ENCODE measurements around the gene WBP11. TPM values are rescaled to one million over a fixed set of nuclear protein-coding genes. Genes with fewer than 3 reads are reported as not detected.
"Not testable (repeated sequence)": the region's sequence is repeated elsewhere in the genome, so short reads cannot be mapped to it uniquely, and the experiment has no call there.

Gene WBP11
- total RNA-seq, 1 donor, result 19.5 TPM

DNA sequence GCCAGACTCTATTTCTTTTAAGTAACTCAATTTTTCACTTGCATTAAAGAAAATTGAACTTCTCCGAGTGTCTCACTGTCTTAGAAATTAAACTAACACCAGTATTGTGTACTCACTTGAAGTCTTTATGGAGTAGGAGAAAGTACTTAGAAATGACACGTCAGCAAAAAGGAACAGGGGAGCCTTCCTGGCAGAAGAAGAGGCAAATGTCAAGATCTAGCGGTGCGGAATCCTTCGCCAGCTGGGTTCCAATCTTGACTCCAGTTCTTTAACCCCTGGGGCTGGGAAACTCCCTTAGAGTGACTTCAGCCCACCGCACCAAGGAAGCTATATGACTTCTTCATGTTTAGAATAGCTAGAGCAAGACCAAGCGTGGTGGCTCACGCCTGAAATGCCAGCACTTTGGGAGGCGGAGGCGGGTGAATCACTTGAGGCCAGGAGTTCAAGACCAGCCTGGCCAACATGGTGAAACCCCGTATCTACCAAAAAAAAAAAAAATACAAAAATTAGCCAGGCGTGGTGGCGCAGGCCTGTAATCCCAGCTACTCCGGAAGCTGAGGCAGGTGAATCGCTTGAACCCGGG, 34.4 kb downstream of the WBP11 start:
- DNase-seq (ENCODE audit: insufficient read length, low spot score, missing footprints), result no peak
- Histone ChIP-seq H3K4me3 (ENCODE audit: insufficient read depth, low read length) (peak overlapping the region; percentile 89), H3K79me2 (ENCODE audit: insufficient read depth, low read length) (peaks cover 21% of the 10 kb centered on the region), H3K9me3 (ENCODE audit: low read depth, low read length) (no peaks in the 10 kb centered on the region), H3K36me3 (ENCODE audit: insufficient read depth, low read length) (no peaks in the 10 kb centered on the region), H4K20me1 (ENCODE audit: insufficient read depth, low read length) (no peaks in the 10 kb centered on the region), H2AFZ (ENCODE audit: low read length) (peak overlapping the region; percentile 87), H3K4me2 (ENCODE audit: insufficient read depth, low read length) (peak overlapping the region; percentile 99), H3K4me1 (ENCODE audit: insufficient read depth, low read length) (peaks cover 12% of the 10 kb centered on the region), H3K27me3 (ENCODE audit: insufficient read depth, low read length) (no peaks in the 10 kb centered on the region), H3K27ac (ENCODE audit: low read depth, low read length) (peak overlapping the region; percentile 89)
- TF ChIP-seq, protein P1, sequence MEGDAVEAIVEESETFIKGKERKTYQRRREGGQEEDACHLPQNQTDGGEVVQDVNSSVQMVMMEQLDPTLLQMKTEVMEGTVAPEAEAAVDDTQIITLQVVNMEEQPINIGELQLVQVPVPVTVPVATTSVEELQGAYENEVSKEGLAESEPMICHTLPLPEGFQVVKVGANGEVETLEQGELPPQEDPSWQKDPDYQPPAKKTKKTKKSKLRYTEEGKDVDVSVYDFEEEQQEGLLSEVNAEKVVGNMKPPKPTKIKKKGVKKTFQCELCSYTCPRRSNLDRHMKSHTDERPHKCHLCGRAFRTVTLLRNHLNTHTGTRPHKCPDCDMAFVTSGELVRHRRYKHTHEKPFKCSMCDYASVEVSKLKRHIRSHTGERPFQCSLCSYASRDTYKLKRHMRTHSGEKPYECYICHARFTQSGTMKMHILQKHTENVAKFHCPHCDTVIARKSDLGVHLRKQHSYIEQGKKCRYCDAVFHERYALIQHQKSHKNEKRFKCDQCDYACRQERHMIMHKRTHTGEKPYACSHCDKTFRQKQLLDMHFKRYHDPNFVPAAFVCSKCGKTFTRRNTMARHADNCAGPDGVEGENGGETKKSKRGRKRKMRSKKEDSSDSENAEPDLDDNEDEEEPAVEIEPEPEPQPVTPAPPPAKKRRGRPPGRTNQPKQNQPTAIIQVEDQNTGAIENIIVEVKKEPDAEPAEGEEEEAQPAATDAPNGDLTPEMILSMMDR (IDR thresholded peaks at IDR 0.05; ENCODE audit: extremely low read depth, low read depth, low read length), result no peak

DNA sequence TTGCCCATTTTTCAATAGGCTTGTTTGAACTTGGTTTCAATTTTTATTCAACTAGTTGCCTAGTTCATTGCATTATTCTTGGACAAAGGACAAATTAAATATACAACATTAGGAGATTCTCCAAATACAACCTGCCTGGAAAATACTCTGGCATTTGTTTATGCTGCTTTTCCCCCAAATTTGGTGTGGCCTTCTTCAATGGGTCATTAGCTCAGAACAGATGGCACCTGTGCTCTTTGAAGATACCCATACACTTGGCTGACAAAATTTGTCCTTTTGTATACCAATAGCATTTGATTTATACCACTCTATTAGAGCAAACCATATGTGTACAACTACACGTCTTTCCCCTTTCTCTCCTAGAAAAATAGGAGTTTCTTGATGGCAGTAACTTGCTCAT, 35.7 kb downstream of the WBP11 start:
- H3K36me3 ChIP-seq (ENCODE audit: insufficient read depth, low read length), result no peaks in the 10 kb centered on the region
- H3K4me2 ChIP-seq (ENCODE audit: insufficient read depth, low read length), result no peak overlapping the region
- no peaks in the 10 kb centered on the region for H3K27me3 ChIP-seq (ENCODE audit: insufficient read depth, low read length)
- H3K4me3 ChIP-seq (ENCODE audit: insufficient read depth, low read length), result no peak overlapping the region
- peaks cover 21% of the 10 kb centered on the region for H3K79me2 ChIP-seq (ENCODE audit: insufficient read depth, low read length)
- no peak overlapping the region for H3K27ac ChIP-seq (ENCODE audit: low read depth, low read length)
- H2AFZ ChIP-seq (ENCODE audit: low read length), result no peak overlapping the region
- H3K9me3 ChIP-seq (ENCODE audit: low read depth, low read length), result no peaks in the 10 kb centered on the region
- TF ChIP-seq, protein P1 (IDR thresholded peaks at IDR 0.05; ENCODE audit: extremely low read depth, low read depth, low read length), result no peak
- peaks cover 12% of the 10 kb centered on the region for H3K4me1 ChIP-seq (ENCODE audit: insufficient read depth, low read length)
- no peak for DNase-seq (ENCODE audit: insufficient read length, low spot score, missing footprints)
- no peaks in the 10 kb centered on the region for H4K20me1 ChIP-seq (ENCODE audit: insufficient read depth, low read length)

DNA sequence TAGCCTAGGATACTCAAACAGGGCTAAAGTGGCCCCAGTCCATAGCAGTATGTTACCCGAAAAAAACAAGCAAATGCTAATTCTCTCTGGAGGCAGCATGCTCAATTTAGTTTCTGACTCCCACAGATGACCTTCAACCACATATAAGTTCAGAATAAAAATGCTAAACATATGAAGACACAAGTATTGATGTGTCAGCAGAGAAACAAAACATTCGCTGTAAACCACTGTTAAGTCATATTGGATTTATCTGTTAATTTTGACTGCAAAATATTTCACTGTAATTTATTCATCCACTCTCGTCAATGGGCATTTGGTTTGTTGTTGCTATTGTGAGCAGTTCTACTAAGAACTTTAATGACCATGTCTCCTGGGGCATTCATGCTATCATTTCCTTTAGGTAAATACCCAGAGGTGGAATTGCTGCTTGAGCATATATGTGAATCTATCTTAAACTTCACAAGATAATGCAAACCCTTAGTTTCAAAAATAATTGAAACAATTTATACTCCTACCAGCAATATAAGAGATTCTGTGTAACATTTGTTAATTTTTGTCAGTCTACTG, 36.5 kb downstream of the WBP11 start:
- H3K4me3 ChIP-seq (ENCODE audit: insufficient read depth, low read length), result no peak overlapping the region
- H3K79me2 ChIP-seq (ENCODE audit: insufficient read depth, low read length), result peaks cover 21% of the 10 kb centered on the region
- no peak overlapping the region for H3K27ac ChIP-seq (ENCODE audit: low read depth, low read length)
- no peak overlapping the region for H2AFZ ChIP-seq (ENCODE audit: low read length)
- H3K36me3 ChIP-seq (ENCODE audit: insufficient read depth, low read length), result no peaks in the 10 kb centered on the region
- H3K4me1 ChIP-seq (ENCODE audit: insufficient read depth, low read length), result peaks cover 12% of the 10 kb centered on the region
- TF ChIP-seq, protein P1 (IDR thresholded peaks at IDR 0.05; ENCODE audit: extremely low read depth, low read depth, low read length), result no peak
- no peaks in the 10 kb centered on the region for H3K27me3 ChIP-seq (ENCODE audit: insufficient read depth, low read length)
- no peaks in the 10 kb centered on the region for H4K20me1 ChIP-seq (ENCODE audit: insufficient read depth, low read length)
- no peaks in the 10 kb centered on the region for H3K9me3 ChIP-seq (ENCODE audit: low read depth, low read length)
- DNase-seq (ENCODE audit: insufficient read length, low spot score, missing footprints), result no peak
- no peak overlapping the region for H3K4me2 ChIP-seq (ENCODE audit: insufficient read depth, low read length)

DNA sequence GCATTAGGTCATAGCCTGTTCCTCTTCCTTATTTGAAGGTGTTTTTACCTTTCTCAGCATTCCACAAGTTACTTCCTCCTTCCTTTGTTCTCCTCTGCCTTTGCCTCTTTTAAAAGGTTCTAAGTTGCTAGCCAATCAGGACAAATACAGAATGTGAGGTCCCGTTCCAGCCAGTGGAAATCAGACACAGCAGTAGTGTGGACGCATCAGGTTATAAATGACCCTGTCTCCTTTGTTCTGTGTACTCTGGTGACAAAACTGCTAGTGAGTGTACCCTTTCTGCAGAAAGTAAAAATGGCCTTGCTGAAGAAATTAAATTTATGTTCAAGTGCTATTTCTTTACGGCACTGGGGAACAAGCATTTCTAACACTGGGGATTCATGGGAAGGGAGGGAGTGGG, 37.3 kb downstream of the WBP11 start:
- Histone ChIP-seq H3K4me1 (ENCODE audit: insufficient read depth, low read length) (peaks cover 12% of the 10 kb centered on the region), H3K79me2 (ENCODE audit: insufficient read depth, low read length) (peaks cover 21% of the 10 kb centered on the region)
- H3K27ac ChIP-seq (ENCODE audit: low read depth, low read length); DNase-seq (ENCODE audit: insufficient read length, low spot score, missing footprints); H3K27me3 ChIP-seq (ENCODE audit: insufficient read depth, low read length); H3K36me3 ChIP-seq (ENCODE audit: insufficient read depth, low read length); H4K20me1 ChIP-seq (ENCODE audit: insufficient read depth, low read length); H2AFZ ChIP-seq (ENCODE audit: low read length); H3K4me3 ChIP-seq (ENCODE audit: insufficient read depth, low read length); H3K4me2 ChIP-seq (ENCODE audit: insufficient read depth, low read length); H3K9me3 ChIP-seq (ENCODE audit: low read depth, low read length): not testable (repeated sequence)

All from osteoblast (primary cell).